Suprapubic skin (tissue), 4 donors: ENCODE measurements around the gene MPPE1.

ENCODE experiments used
- CTCF ChIP-seq, 2 donors: fragments of 200-600 bp in 1 of 2; fragments of 450-650 bp in 1 of 2; sonication (generic) in 1 of 2; IDR thresholded peaks; one replicate each; pipeline ENCODE4 v1.5.1; 2016 to 2019; ENCODE audit warnings: antibody characterized with exemption in 2 of 2, mild to moderate bottlenecking in 1 of 2, moderate library complexity in 1 of 2
- EP300 ChIP-seq: sonication (generic); formaldehyde crosslinking; IDR thresholded peaks from one replicate; pipeline ENCODE4 v1.6.1; 2017; ENCODE audit warnings: antibody characterized with exemption
- POLR2A ChIP-seq, 2 donors: fragments of 450-650 bp; IDR thresholded peaks; one replicate each; pipeline ENCODE4 v1.6.1; 2017; ENCODE audit warnings: antibody characterized with exemption in 2 of 2, mild to moderate bottlenecking in 2 of 2, moderate library complexity in 2 of 2
- POLR2AphosphoS5 ChIP-seq, 3 donors: sonication (generic); formaldehyde crosslinking; IDR thresholded peaks; one replicate each; pipeline ENCODE4 v1.6.1; 2017; ENCODE audit warnings: antibody characterized with exemption in 3 of 3

- no peak for TF ChIP-seq CTCF (IDR thresholded peaks at IDR 0.05)
- TF ChIP-seq POLR2A (IDR thresholded peaks at IDR 0.05): no peak
- TF ChIP-seq EP300: no peak
- no peak for TF ChIP-seq POLR2AphosphoS5 (IDR thresholded peaks at IDR 0.05)
Observed at GRCh38 chr18:11944786-11945185, 36.7 kb upstream of the MPPE1 start.
